GM21723 (cell line): ENCODE results near the gene CIAO3.

ENCODE experiments used
- ATAC-seq: cut with Tn5 transposase; IDR thresholded peaks from one replicate; pipeline ENCODE4 v1.9.1; 2021; ENCODE audit warnings: mild to moderate bottlenecking, moderate library complexity; ENCODE audit not compliant: unreplicated experiment

CIAO3 gene

GRCh38 chr16:736936-737481 is 3.8 kb downstream of the CIAO3 start:
- ATAC-seq: no peak

DNA sequence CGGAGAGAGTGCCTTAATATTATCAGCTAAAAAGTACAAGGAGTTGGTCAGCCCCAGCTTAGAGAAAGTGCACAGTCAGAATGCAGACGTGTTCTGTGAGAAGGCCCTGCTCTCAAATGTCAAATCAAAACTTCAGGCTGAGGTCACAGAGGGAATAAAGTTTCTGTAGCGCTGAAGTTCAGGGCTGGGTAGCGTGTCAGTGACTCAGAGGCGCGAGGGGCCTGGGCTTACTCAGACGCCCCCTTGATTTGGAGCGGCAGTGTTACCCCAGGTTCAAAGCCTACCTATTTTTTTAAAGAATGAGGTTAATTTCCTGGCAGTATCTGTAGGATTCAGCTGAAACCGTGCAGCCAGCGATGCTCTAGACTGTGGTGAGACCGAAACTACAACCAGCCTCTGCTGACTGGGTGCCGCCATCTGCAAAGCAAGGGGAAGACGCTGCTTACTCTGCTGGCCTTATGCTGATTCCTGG is 4.8 kb downstream of the CIAO3 start:
- ATAC-seq: no peak

DNA sequence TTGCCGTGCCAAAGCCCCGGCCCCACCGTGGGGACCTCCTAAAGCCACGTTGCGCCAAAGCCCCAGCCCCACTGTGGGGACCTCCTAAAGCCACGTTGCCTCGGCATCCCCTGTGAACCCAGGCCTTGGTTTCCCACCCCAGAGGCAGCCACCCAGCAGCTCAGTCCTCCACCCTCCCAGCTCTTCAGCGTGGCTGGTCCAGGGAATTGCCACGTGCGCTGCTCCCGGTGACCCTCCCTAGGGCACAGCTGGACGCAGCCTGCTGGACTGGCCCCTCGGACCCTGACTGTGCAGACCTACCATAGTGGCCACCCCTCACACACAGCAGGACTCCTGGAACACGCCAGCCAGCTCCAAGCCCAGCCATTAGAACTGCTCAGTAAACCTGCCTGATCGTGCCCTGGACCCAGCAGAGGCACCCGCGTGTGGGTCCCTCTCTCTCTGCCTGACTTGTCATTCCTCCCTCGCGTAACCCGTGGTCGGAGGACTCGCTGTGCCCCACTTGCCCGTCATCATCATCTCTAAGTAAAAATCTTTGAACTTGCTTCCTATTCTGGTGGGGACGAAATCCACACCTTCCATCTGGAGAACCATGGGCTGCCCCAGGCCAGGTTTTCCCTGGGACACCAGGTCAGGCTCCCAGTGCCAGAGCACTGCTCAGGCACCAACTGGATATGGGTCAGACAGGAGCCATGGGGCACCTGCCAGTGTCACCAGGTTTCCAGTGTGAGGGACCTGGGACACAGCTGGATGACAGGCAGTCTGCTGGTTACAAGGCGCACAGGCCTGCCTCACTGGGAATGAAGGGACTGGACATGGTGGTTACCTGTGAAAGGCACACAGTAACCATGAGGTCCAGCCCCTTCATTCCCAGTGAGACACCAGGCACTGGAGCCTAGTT is 5.6 kb downstream of the CIAO3 start:
- no peak for ATAC-seq

- no peak for ATAC-seq
Observed at GRCh38 chr16:734208-734980, 6.4 kb downstream of the CIAO3 start.

GRCh38 chr16:733382-734207 is 7.2 kb downstream of the CIAO3 start:
- ATAC-seq: no peak

GRCh38 chr16:732936-733335 is 7.9 kb downstream of the CIAO3 start:
- no peak for ATAC-seq

DNA sequence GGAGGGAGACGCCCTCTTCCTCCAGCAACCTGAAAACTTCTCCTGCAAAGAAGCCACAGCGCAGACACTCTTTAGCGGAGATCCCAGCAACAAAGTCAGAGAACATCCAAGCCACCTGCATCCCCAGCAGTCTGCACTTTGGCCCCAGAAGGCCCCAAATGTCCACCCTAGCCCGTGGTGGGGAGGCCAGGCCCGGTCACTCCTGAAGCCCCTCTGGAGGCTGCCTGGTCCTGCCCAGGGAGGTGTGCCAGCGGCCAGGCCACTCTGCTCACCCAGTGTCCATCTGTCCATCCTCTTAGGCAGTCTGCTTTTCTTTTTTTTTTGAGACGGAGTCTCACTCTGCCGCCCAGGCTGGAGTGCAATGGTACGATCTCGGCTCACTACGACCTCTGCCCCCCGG is 8.5 kb downstream of the CIAO3 start:
- ATAC-seq: no peak

GRCh38 chr16:730666-731509 is 9.9 kb downstream of the CIAO3 start:
- no peak for ATAC-seq

DNA sequence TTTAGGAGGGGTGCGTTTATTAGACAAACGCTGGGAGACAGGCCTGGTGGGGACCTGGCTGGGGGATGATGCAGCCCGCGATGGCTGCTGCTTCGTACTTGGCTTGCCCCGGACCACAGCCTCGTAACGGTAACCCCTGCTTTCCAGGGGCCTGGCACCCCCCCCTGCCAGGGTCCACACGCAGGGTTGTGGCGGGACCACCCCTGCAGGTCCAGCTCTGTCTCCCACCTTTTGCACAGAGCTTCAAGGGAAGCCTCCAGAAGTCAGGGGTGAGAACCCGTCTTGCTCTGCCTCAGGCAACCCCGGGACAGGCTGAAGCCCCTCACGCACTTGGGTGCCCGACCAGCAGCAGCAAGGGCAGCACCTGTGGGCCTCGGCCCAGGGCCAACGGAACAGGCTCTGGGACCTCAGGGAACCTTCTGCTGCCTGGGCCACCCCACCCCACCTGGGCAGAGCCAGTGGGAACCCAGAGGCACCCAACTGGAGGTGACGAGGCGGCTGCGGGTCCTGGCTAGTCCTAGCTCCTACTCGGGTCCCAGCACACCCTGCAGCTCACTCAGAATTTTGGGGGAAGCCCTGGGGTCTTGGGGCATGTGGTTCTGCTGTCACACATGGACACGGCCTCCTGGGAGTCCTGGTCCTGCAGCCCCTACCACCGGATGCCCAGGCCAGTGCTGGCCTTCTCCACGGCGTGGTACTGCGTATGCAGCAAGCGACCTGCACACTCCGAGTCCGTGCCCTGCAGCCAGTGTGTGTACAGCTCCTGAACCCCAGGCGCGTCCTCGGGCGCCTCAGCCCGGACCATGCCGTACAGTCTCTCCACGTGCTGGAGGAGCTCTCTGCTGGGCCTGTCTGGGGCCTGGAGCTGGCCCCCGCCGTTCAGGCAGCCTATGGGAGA is 10.8 kb downstream of the CIAO3 start:
- ATAC-seq: no peak

- ATAC-seq: no peak
Observed at GRCh38 chr16:728890-729744, 11.7 kb downstream of the CIAO3 start.

- ATAC-seq: no peak
Observed at GRCh38 chr16:728131-728889, 12.5 kb downstream of the CIAO3 start.

DNA sequence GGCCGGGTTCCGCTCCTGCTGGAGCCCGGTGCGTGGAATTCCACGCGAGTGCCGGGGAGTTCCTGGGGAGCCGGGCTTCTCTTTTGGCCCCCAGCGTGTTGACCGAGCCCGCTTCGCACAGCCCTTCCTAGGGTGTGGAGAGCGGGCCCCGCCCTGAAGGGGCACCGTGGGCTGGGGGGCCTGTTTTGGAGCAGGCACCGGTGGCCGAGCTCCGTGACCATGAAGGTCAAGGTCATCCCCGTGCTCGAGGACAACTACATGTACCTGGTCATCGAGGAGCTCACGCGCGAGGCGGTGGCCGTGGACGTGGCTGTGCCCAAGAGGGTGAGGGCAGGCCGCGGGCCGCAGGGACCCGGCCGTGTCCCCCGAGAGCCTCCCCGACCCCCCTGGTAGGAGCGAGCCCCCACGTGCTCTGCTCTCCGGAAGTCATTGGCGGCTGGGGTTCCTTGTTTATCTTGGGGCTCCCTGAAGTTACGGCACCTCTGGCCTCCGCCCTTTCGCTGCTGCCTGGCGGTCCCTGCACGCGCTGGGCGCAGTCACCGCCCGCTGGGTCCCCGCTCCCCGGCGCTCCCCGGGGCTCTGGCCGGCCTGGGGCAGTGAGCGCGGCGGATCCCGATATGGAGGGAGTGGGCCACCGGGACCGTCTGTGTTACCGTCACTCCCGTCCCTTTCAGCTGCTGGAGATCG is 13.4 kb downstream of the CIAO3 start:
- no peak for ATAC-seq

DNA sequence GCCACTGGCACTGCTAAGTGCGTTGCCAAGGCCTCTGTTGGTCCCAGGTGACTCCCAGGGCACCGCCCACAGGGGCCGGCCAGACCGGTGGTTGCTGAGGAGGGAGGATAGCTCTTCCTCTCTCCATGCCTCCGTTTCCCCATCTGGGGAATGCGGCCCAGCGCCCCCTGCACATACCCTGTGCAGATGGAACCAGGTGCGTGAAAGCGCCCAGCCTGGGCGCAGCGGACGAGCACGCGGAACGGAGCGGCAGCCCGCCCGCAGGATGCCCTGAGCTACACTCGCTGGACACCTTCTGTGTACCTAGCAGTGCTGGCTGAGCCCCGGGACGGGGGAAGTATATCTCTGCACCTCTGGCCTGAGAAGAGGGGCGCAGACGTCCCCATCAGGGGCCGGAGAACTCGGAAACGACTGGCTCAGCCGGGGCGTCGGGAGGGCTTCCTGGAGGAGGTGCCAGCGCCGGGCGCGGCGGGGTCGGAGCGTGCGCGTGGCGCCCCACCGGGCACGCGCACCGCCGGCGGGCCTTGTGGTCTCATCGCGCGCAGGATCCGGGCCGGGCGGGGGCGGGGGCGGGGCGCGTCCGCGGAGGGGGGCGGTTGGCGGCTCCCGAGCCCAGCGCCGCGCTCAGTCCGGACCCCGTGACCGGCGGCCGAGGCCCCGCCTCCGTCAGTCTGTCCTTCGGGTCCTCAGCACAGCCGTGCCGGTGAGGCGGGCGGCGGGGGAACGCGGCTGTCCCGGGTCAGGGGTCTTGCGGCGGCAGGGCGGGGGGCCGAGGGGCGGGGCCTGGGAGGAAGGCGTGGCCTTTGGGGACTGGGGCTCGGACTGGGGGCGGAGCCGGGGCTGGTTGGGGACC is 14.1 kb downstream of the CIAO3 start, which contains the start of the genes CCDC78 and HAGHL:
TSS of gene CCDC78 (minus strand) at position 6 of the 853 bp plus-strand sequence. CDS start 76 bp downstream, outside the sequence.
TSS of gene HAGHL (plus strand) at position 669 of the 853 bp plus-strand sequence. CDS start 404 bp downstream, outside the sequence.
- no peak for ATAC-seq

GRCh38 chr16:726188-726437 is 14.7 kb downstream of the CIAO3 start:
- no peak for ATAC-seq

DNA sequence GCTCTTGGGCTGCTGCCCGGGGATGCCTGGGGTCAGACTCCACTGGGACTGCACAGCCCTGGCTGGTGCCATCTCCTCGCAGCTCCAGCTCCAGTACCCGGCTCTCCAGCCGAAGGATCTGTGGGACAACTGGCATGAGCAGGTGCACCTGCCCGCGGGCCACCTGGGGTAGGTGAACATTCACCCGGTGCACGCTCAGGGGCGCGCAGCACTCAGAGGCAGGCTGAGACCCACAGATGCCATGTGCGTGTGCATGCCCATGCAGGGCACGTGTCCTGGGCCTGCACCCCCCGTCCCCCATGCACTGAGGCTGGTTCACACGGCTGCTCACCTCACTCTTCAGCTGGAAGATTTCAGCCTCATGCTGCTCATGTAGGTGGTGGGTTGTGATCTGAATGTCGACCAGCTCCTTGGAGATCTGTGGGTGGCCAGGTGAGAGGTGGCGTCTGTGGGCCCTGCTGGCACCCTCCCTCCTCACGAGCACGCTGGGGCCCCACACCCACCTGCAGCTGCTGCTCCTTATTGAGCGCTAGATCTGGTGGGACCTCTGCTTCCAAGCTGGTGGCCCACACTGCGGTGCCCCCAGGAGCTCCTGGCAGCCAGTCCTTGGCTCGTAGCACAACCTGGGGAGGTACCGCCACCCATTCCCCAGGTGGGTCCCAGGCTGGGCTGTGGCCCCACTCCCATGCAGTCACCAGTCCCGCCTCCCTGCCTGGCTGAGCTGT is 15.2 kb downstream of the CIAO3 start:
- no peak for ATAC-seq
